H1 (cell line): ENCODE data around the gene SV2A. TPM values are rescaled to one million over a fixed set of nuclear protein-coding genes. Genes with fewer than 3 reads are reported as not detected.

Experiments
- CTCF ChIA-PET: fragments of 300-600 bp; sonication (Branson Sonifier 250); formaldehyde crosslinking; loops from one replicate; lab custom pipeline; 2021; ENCODE audit not compliant: partially characterized antibody; lab: Charles Lee
- POLR2A ChIA-PET: fragments of 300-600 bp; sonication (Branson Sonifier 250); formaldehyde crosslinking; loops from one replicate; lab custom pipeline; 2021; ENCODE audit warnings: inconsistent platforms; ENCODE audit not compliant: partially characterized antibody; lab: Charles Lee
- DNase-seq, 2 experiments: peaks; one replicate each; pipeline versions ENCODE4 v3.0.0 to v3.0.0-alpha.2; 2010 to 2022; ENCODE audit warnings: low spot score in 2 of 2, low read depth in 1 of 2, mixed read lengths in 1 of 2
- FAIRE-seq: peaks from 2 replicates; lab custom pipeline; 2011; peaks lifted over from hg19 to GRCh38; lab: Jason Lieb, UNC
- H2AFZ ChIP-seq: 2 replicates; pipeline ENCODE4 v1.8.1; 2012; ENCODE audit warnings: low read length, inconsistent platforms
- H2AK5ac ChIP-seq: 2 replicates; pipeline ENCODE4 v1.6.1; 2013; ENCODE audit warnings: low read depth, low read length
- H2BK120ac ChIP-seq: replicated peaks from 2 replicates; pipeline ENCODE3; 2013; ENCODE audit warnings: low read depth, low read length, inconsistent platforms
- H2BK12ac ChIP-seq: 2 replicates; pipeline ENCODE4 v1.6.1; 2013; ENCODE audit warnings: low read depth, low read length
- H2BK15ac ChIP-seq: 2 replicates; pipeline ENCODE4 v1.6.1; 2013; ENCODE audit warnings: low read length
- H2BK20ac ChIP-seq: 2 replicates; pipeline ENCODE4 v1.6.1; 2013; ENCODE audit warnings: low read length
- H2BK5ac ChIP-seq: 2 replicates; pipeline ENCODE4 v1.6.1; 2013; ENCODE audit warnings: low read depth, low read length
- H3K14ac ChIP-seq: 2 replicates; pipeline ENCODE4 v1.6.1; 2013; ENCODE audit warnings: inconsistent platforms; ENCODE audit not compliant: insufficient read length
- H3K18ac ChIP-seq: 2 replicates; pipeline ENCODE4 v1.6.1; 2013; ENCODE audit warnings: low read length; ENCODE audit errors: extremely low read depth
- H3K23ac ChIP-seq: 2 replicates; pipeline ENCODE4 v1.6.1; 2013; ENCODE audit warnings: inconsistent platforms; ENCODE audit not compliant: insufficient read length
- H3K23me2 ChIP-seq: 2 replicates; pipeline ENCODE4 v1.6.1; 2013; ENCODE audit warnings: low read depth, low read length
- H3K27ac ChIP-seq: 2 replicates; pipeline ENCODE4 v1.6.1; 2011; ENCODE audit warnings: low read depth, low read length, inconsistent platforms
- H3K27me3 ChIP-seq, 4 experiments: replicated peaks in 1 of 4; 1 replicate in 1 of 4; 2 replicates in 3 of 4; pipeline versions ENCODE4 v1.6.1 to v1.8.1; 2011 to 2013; ENCODE audit warnings: low read length in 3 of 4, mild to moderate bottlenecking in 3 of 4, inconsistent platforms in 2 of 4, mixed read lengths in 2 of 4, moderate library complexity in 1 of 4; ENCODE audit not compliant: control insufficient read depth in 3 of 4, insufficient read depth in 3 of 4; ENCODE audit errors: extremely low read depth in 1 of 4
- H3K36me3 ChIP-seq, 4 experiments: 2 replicates each; pipeline versions ENCODE4 v1.6.1 to v1.8.1; 2011 to 2013; ENCODE audit warnings: mild to moderate bottlenecking in 4 of 4, low read length in 3 of 4, moderate library complexity in 2 of 4, control low read depth in 1 of 4, inconsistent platforms in 1 of 4; ENCODE audit not compliant: insufficient read depth in 4 of 4, control insufficient read depth in 2 of 4
- H3K4ac ChIP-seq: replicated peaks from 2 replicates; pipeline ENCODE3; 2013; ENCODE audit warnings: low read length, low read depth, mixed read lengths, inconsistent platforms; ENCODE audit not compliant: insufficient read length
- H3K4me1 ChIP-seq, 4 experiments: replicated peaks in 1 of 4; 1 replicate in 1 of 4; 2 replicates in 3 of 4; pipeline versions ENCODE4 v1.6.1 to v1.8.1; 2011 to 2013; ENCODE audit warnings: low read length in 3 of 4, inconsistent platforms in 2 of 4, mixed read lengths in 1 of 4; ENCODE audit not compliant: insufficient read depth in 4 of 4, control insufficient read depth in 3 of 4
- H3K4me2 ChIP-seq, 2 experiments: 2 replicates each; pipeline versions ENCODE4 v1.6.1 to v1.8.1; 2011 to 2013; ENCODE audit warnings: low read depth in 2 of 2, low read length in 2 of 2, control low read depth in 1 of 2, inconsistent platforms in 1 of 2, mild to moderate bottlenecking in 1 of 2; ENCODE audit not compliant: insufficient read depth in 1 of 2
- H3K4me3 ChIP-seq, 4 experiments: fragments of 200-600, 300-600 bp in 1 of 4; sonication (generic), shearing (Covaris generic), sonication (Bioruptor Twin) in 1 of 4; 2 replicates each; pipeline versions ENCODE4 v1.5.1 to v1.8.1; 2011 to 2016; ENCODE audit warnings: low read length in 4 of 4, low read depth in 3 of 4, control low read depth in 2 of 4, inconsistent platforms in 2 of 4, mild to moderate bottlenecking in 2 of 4, mixed read lengths in 1 of 4, moderate library complexity in 1 of 4; ENCODE audit not compliant: insufficient read depth in 2 of 4; ENCODE audit errors: extremely low read depth in 1 of 4
- H3K56ac ChIP-seq: replicated peaks from 2 replicates; pipeline ENCODE3; 2013; ENCODE audit warnings: low read depth, mild to moderate bottlenecking, mixed read lengths, low read length, inconsistent platforms; ENCODE audit not compliant: insufficient read length
- H3K79me1 ChIP-seq: 2 replicates; pipeline ENCODE4 v1.6.1; 2013; ENCODE audit warnings: low read depth, low read length, control low read depth
- H3K79me2 ChIP-seq, 2 experiments: 2 replicates each; pipeline versions ENCODE4 v1.6.1 to v1.8.1; 2012 to 2013; ENCODE audit warnings: low read length in 2 of 2, mild to moderate bottlenecking in 2 of 2, inconsistent platforms in 1 of 2; ENCODE audit not compliant: insufficient read depth in 2 of 2, control insufficient read depth in 1 of 2
- H3K9ac ChIP-seq, 4 experiments: replicated peaks in 1 of 4; 1 replicate in 1 of 4; 2 replicates in 3 of 4; pipeline versions ENCODE4 v1.6.1 to v1.8.1; 2011 to 2013; ENCODE audit warnings: low read depth in 3 of 4, low read length in 3 of 4, control low read depth in 2 of 4, mild to moderate bottlenecking in 2 of 4, moderate library complexity in 2 of 4, inconsistent platforms in 1 of 4; ENCODE audit errors: extremely low read depth in 1 of 4
- H3K9me3 ChIP-seq, 2 experiments: 2 replicates each; pipeline versions ENCODE4 v1.6.1 to v1.8.1; 2012 to 2013; ENCODE audit warnings: mild to moderate bottlenecking in 2 of 2, moderate library complexity in 2 of 2, control low read depth in 1 of 2, inconsistent platforms in 1 of 2, low read depth in 1 of 2, low read length in 1 of 2, mixed read lengths in 1 of 2; ENCODE audit not compliant: insufficient read depth in 2 of 2
- H4K20me1 ChIP-seq, 2 experiments: replicated peaks in 1 of 2; 2 replicates each; pipeline versions ENCODE3 to v1.8.1; 2011 to 2013; ENCODE audit warnings: inconsistent platforms in 2 of 2, low read length in 2 of 2, mild to moderate bottlenecking in 1 of 2; ENCODE audit not compliant: insufficient read depth in 2 of 2, control insufficient read depth in 1 of 2
- H4K5ac ChIP-seq: 2 replicates; pipeline ENCODE4 v1.6.1; 2013; ENCODE audit warnings: low read length, low read depth, mixed read lengths, inconsistent platforms; ENCODE audit not compliant: insufficient read length
- H4K8ac ChIP-seq: 2 replicates; pipeline ENCODE4 v1.8.0; 2013; ENCODE audit warnings: mild to moderate bottlenecking, moderate library complexity, low read length, inconsistent platforms; ENCODE audit not compliant: insufficient read depth; ENCODE audit errors: extremely low read depth
- H4K91ac ChIP-seq: replicated peaks from 2 replicates; pipeline ENCODE3; 2013; ENCODE audit warnings: low read length, mixed read lengths, inconsistent platforms; ENCODE audit not compliant: insufficient read length
- CEBPB ChIP-seq: IDR thresholded peaks from 2 replicates; pipeline ENCODE4 v1.6.1; 2012; ENCODE audit warnings: low read depth, low read length
- CHD1 ChIP-seq: IDR thresholded peaks from 2 replicates; pipeline ENCODE4 v1.6.1; 2012; ENCODE audit warnings: low read depth, low read length, improper control_type of control experiment
- JUN ChIP-seq: IDR thresholded peaks from 2 replicates; pipeline ENCODE4 v1.6.1; 2011; ENCODE audit warnings: low read depth, mild to moderate bottlenecking, improper control_type of control experiment, low read length
- KDM4A ChIP-seq: IDR thresholded peaks from one replicate; pipeline ENCODE4 v1.7.1; 2012; ENCODE audit warnings: low read depth, mild to moderate bottlenecking, moderate library complexity, low read length, inconsistent platforms; ENCODE audit not compliant: severe bottlenecking
- MAX ChIP-seq: IDR thresholded peaks from 2 replicates; pipeline ENCODE4 v1.6.1; 2012; ENCODE audit warnings: inconsistent platforms
- POLR2A ChIP-seq, 2 experiments: IDR thresholded peaks; 1 replicate in 1 of 2; 2 replicates in 1 of 2; pipeline ENCODE4 v1.6.1; 2011; ENCODE audit warnings: low read depth in 2 of 2, low read length in 2 of 2, mild to moderate bottlenecking in 2 of 2; ENCODE audit errors: control extremely low read depth in 1 of 2
- RFX5 ChIP-seq: IDR thresholded peaks from 2 replicates; pipeline ENCODE4 v1.6.1; 2011; ENCODE audit warnings: low read depth, low read length, improper control_type of control experiment, borderline replicate concordance
- RNF2 ChIP-seq: fragments of 200-900, 300-1000 bp; sonication (generic); IDR thresholded peaks from 2 replicates; pipeline ENCODE4 v1.7.1; 2016; ENCODE audit warnings: borderline replicate concordance, low read depth, mild to moderate bottlenecking, antibody characterized with exemption, low read length; ENCODE audit not compliant: poor library complexity, severe bottlenecking; ENCODE audit errors: missing control alignments
- WGBS, 2 experiments: shearing (Covaris generic) in 1 of 2; methylation state at CpG; one replicate each; pipeline versions ENCODE4 v1.1.6 to v1.1.7; 2013 to 2015; ENCODE audit warnings: low lambda C conversion rate in 2 of 2, mixed read lengths in 2 of 2, inconsistent platforms in 1 of 2, low coverage in 1 of 2, missing lambda C conversion rate in 1 of 2; ENCODE audit not compliant: insufficient replicate concordance in 2 of 2, insufficient coverage in 1 of 2, insufficient read length in 1 of 2; ENCODE audit errors: extremely low coverage in 1 of 2, missing lambda C conversion rate in 1 of 2; 5-methylcytosine and 5-hydroxymethylcytosine counted together
- polyA plus RNA-seq, 7 experiments: library from polyadenylated mRNA; depleted of rRNA in 3 of 7; stranded (reverse) in 5 of 7; unstranded in 2 of 7; fragments of >200 nt in 5 of 7; fragments of 200-250 nt in 2 of 7; gene quantifications; 1 replicate in 5 of 7; 2 replicates in 1 of 7; 4 replicates in 1 of 7; pipeline versions ENCODE4 v1.2.1 to v1.2.3, GENCODE V29; 2011 to 2013; ENCODE audit warnings: missing spikeins in 2 of 7, mixed read lengths in 2 of 7
- total RNA-seq: library from RNA; stranded (reverse); fragmentation: NEBNext Ultra II Directional; extraction: Animal tissue kit (Norgen Biotek cat#: 25700); gene quantifications from 2 replicates; pipeline ENCODE4 v1.2.1, GENCODE V29; 2021

The SV2A gene
- total and polyA plus RNA-seq, 2 of the 8 experiments (the other 6 are each of a cell fraction or from before 2014, with no cell fraction given): 41.8 to 51.8 TPM

- peaks cover 21% of the 10 kb centered on the region for H3K23me2 ChIP-seq
- DNase-seq (peak in 1 of 2 experiments; percentile 75), FAIRE-seq (no peak)
- peaks cover 0 to 5% (median 0%) of the 10 kb centered on the region in 4 experiments; a peak in 4 of 7 replicates for H3K4me1 ChIP-seq
- no peaks in the 10 kb centered on the region for H3K36me3 ChIP-seq
- H3K9ac ChIP-seq: peak overlapping the region; percentile 88 to 98 (median 92)
- ChIA-PET CTCF (interaction anchor here (0.8 kb wide), 1 partner anchor 76 kb away, joined by 4 read pairs; no protein-coding TSS in a partner anchor), POLR2A (interaction anchor here (0.7 to 8.5 kb wide), 29 partner anchors 8 to 1726 kb away, joined by 3 to 278 read pairs (median 19); partner anchors contain the start of genes BOLA1, MTMR11, OTUD7B and PLEKHO1)
- H3K14ac ChIP-seq: no peak overlapping the region
- H3K4me2 ChIP-seq: peak overlapping the region; percentile 83 to 87
- H3K56ac ChIP-seq: peak overlapping the region; percentile 73
- no peak overlapping the region for H2AK5ac ChIP-seq
- no peak overlapping the region; the same call in 1 of the 2 replicates for H2BK20ac ChIP-seq
- no peaks in the 10 kb centered on the region for H4K20me1 ChIP-seq
- no peak overlapping the region for H2BK120ac ChIP-seq
- H4K5ac ChIP-seq: no peak overlapping the region
- H3K79me2 ChIP-seq: 0 out of 4 replicates have a peak, but pooled peaks cover 0 to 4% of the 10 kb centered on the region in 2 experiments
- peak overlapping the region; percentile 90 for H3K27ac ChIP-seq
- H3K18ac ChIP-seq: peak overlapping the region; percentile 7; the same call in 1 of the 2 replicates
- H3K4ac ChIP-seq: peak overlapping the region; percentile 63
- H3K79me1 ChIP-seq: peaks cover 3% of the 10 kb centered on the region; the same call in 1 of the 2 replicates
- H2BK15ac ChIP-seq: 0 out of 2 replicates have a peak overlapping the region, but pooled peaks have one; percentile 9
- no peak overlapping the region for H2BK12ac ChIP-seq
- 2% methylated on average over 36 of the region's 36 CpGs; no CpG with 5 or more reads in 1 of the 2 experiments for WGBS, 2 experiments
- peak overlapping the region; percentile 70 to 86 (median 78) for H3K4me3 ChIP-seq
- no peak overlapping the region; the same call in 1 of the 2 replicates for H4K8ac ChIP-seq
- no peaks in the 10 kb centered on the region for H3K9me3 ChIP-seq
- no peaks in the 10 kb centered on the region for H3K27me3 ChIP-seq
- H2AFZ ChIP-seq: no peak overlapping the region
- H2BK5ac ChIP-seq: peak overlapping the region; percentile 53
- H3K23ac ChIP-seq: no peak overlapping the region
- peak overlapping the region; percentile 61 for H4K91ac ChIP-seq
- TF ChIP-seq RFX5: no peak
- TF ChIP-seq KDM4A: peak; percentile 16
- no peak for TF ChIP-seq JUN
- peak; percentile 63; the same call in 1 of the 2 replicates for TF ChIP-seq CHD1
- TF ChIP-seq POLR2A (IDR thresholded peaks at IDR 0.05; ENCODE audit: control extremely low read depth in 1 of 2, low read depth in 2 of 2, low read length in 2 of 2): peak; percentile 80 to 92
- TF ChIP-seq CEBPB: no peak
- peak; percentile 17; the same call in 1 of the 2 replicates for TF ChIP-seq MAX
- TF ChIP-seq RNF2: no peak
Observed at GRCh38 chr1:149885339-149886120, 32.1 kb downstream of the SV2A start.
